Subcutaneous adipose tissue (tissue), 4 donors: ENCODE measurements around the gene EIF4EBP3. TPM values are rescaled to one million over a fixed set of nuclear protein-coding genes. Genes with fewer than 3 reads are reported as not detected.

Experiments used
- total RNA-seq, 4 donors: library from RNA; depleted of rRNA; stranded (reverse); fragments of >200 nt; gene quantifications; one replicate each; pipeline ENCODE4 v1.1.0, GENCODE V29; 2016
- TF ChIP-seq, protein P1 (sequence below): fragments of 450-650 bp; IDR thresholded peaks from one replicate; pipeline ENCODE4 v1.5.1; 2016; ENCODE audit warnings: low read depth, mild to moderate bottlenecking, control low read depth, antibody characterized with exemption, moderate library complexity

The EIF4EBP3 gene
- 10 to 100 TPM; 24.9 to 36.2 (median 27.9) TPM for total RNA-seq

DNA sequence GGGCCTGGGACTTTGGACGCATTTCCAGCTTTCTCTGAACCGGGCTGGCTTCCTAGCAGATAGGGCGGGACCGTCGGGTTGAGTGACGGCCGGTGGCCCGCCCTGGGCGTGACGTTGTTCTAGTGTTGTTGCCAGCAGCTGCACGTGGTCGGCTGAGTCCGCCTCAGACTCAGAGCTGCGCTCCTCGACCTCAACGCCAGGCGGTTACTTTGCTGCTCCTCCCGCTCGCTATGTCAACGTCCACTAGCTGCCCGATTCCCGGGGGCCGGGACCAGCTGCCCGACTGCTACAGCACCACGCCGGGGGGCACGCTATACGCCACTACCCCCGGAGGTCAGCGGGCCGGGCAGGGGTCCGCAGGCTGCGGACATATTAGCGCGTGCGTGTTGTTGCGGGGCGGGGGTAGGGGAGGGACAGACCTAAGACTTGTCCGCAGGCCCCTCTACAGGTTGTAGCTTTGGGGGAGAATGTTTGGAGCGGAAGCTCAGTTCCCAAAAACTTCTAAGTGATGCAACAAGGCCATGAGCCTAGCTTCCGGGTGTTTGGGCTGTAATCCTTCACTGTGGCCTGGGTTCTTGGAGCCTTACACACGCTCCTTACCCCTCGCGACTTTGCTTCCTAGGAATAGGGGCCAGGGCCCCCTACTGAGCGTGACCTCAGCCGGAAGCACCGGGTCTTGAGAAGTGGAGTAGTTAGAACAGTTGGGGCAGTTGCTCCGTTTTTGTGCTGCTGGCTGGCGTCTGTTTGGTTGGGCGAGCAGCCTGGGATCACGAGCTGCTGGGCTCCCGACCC is at the start of gene EIF4EBP3:
Gene EIF4EBP3 (plus strand): TSS at position 155 of the 792 bp plus-strand sequence. CDS start 76 bp downstream, at position 231.
- TF ChIP-seq, protein P1, sequence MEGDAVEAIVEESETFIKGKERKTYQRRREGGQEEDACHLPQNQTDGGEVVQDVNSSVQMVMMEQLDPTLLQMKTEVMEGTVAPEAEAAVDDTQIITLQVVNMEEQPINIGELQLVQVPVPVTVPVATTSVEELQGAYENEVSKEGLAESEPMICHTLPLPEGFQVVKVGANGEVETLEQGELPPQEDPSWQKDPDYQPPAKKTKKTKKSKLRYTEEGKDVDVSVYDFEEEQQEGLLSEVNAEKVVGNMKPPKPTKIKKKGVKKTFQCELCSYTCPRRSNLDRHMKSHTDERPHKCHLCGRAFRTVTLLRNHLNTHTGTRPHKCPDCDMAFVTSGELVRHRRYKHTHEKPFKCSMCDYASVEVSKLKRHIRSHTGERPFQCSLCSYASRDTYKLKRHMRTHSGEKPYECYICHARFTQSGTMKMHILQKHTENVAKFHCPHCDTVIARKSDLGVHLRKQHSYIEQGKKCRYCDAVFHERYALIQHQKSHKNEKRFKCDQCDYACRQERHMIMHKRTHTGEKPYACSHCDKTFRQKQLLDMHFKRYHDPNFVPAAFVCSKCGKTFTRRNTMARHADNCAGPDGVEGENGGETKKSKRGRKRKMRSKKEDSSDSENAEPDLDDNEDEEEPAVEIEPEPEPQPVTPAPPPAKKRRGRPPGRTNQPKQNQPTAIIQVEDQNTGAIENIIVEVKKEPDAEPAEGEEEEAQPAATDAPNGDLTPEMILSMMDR = no peak

DNA sequence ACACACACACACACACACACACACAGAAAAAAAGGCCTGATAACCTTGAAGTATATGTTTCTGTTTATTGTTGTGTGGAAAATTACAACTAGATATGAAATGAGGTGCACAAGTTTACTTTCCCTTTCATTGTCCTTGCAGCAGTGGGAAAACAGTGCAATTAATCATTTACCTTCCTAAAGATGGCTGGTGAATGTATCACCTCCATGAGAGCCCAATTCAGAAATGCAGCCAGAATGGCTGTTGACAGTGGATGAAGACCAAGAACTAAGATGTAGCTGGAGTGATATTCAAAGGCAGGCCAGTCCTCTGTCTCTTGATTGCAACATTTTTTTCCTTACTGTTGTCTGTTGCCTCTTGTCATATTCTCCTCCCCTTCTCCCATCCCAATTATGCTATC is 49.6 kb upstream of the EIF4EBP3 start:
- TF ChIP-seq, protein P1 = no peak

DNA sequence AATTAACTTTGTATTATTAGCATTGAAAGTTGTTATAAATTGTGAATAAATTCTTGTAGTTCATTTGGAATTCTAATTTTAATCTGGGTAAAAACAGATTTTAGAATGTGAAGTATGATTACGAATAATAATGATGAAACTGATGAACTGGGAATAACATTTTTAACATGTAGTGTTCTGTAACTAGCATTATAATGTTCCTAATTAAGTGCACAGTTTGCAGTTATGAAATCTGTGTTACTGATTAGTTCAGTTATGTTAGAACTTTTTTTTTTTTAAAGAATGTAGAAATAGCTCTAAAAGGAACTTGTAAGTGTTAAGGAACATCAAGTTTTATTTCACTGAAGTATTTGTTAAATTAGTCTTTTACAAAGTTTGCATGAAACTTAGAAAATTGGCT is 48.9 kb upstream of the EIF4EBP3 start:
- TF ChIP-seq, protein P1 = no peak

DNA sequence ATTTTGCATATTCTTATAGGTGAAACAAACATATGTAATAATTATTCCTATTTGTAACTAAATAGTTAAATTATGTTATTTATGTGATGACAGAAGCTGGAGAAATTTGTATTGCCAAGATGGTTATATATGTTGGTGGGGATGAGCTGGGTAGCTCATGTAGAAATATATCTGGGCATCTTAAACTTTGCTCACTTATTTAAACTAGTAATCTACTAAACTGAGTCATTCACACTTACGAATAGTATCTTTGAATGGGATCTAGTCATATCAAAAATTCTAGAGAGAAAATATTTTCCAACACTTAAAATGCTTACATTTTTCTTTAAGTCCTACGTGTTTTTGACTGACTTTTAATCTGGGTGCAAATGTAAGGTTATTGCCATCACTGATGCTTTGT is 44.6 kb upstream of the EIF4EBP3 start:
- TF ChIP-seq, protein P1 = no peak

DNA sequence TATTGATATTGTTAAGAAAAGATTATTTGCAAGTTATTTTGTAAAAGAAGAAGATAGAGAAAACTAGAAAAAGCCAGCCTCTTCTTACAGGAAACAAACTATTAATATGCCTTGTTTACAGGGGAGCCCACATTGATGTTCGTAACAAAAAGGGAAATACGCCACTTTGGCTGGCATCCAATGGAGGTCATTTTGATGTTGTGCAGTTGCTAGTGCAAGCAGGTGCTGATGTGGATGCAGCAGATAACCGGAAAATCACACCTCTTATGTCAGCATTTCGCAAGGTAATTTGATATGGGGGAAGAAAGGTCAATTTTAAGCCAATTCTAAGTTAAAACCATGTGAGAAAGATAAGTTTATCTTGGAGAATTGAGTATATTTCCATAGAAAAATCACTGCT is 37.6 kb upstream of the EIF4EBP3 start:
- TF ChIP-seq, protein P1 = no peak

DNA sequence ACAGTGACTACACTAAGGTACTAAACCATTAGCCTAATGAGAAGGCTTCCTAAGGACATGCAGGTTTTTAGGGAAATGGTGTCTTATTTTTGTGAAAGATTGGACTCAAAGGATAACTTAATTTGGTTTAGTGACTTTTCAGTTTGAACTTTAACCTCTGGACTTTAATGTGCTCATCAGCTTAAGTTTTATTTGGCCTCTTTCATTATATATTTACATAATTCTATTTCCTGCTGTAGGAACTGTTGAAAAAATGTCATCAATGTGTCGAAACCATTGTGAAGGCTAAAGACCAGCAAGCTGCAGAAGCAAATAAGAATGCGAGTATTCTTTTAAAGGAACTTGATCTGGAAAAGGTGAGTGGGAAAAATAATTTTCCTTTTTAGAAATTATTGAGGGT is 34.3 kb upstream of the EIF4EBP3 start:
- TF ChIP-seq, protein P1 = no peak

DNA sequence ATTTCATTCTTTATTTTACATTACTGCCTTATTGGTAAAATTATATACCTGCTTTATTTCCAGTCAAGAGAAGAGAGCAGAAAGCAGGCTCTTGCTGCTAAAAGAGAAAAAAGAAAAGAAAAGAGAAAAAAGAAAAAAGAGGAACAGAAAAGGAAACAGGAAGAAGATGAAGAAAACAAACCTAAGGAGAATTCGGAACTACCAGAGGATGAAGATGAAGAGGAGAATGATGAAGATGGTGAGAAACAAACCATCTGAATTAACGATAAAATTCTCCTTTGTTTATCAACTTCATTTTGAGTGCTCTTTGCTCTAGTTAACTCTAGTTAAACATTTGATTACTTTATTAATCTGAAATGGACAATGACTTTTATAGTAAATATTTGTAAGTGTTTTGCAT is 23.5 kb upstream of the EIF4EBP3 start:
- TF ChIP-seq, protein P1 = no peak
